Hepatocyte (in vitro differentiated cells): ENCODE measurements around the gene EHD3.

Source experiments
- CTCF ChIP-seq: fragments of 200-600 bp; sonication (generic); IDR thresholded peaks from 2 replicates; pipeline ENCODE4 v1.5.1; 2016; ENCODE audit warnings: antibody characterized with exemption, mild to moderate bottlenecking; ENCODE audit not compliant: poor library complexity
- EZH2 ChIP-seq: fragments of 200-600 bp; sonication (generic); IDR thresholded peaks from 2 replicates; pipeline ENCODE4 v1.6.1; 2016; ENCODE audit warnings: antibody characterized with exemption, mild to moderate bottlenecking, borderline replicate concordance

- no peak for TF ChIP-seq CTCF
- no peak for TF ChIP-seq EZH2
Measured at GRCh38 chr2:31230751-31231150, 3.2 kb upstream of the EHD3 start.
